K562 (cell line): ENCODE measurements around the gene SOCS3. TPM values are rescaled to one million over a fixed set of nuclear protein-coding genes. Genes with fewer than 3 reads are reported as not detected.

Source experiments
- CEBPB ChIP-seq: fragments of 450-650 bp; IDR thresholded peaks from 2 replicates; pipeline ENCODE4 v1.6.1; 2016; ENCODE audit warnings: missing genetic modification characterization, missing compliant biosample characterization
- ERF ChIP-seq: fragments of 450-650 bp; formaldehyde crosslinking; IDR thresholded peaks from 2 replicates; pipeline ENCODE4 v1.4.0; 2020; ENCODE audit warnings: mild to moderate bottlenecking, mixed read lengths
- FOSL1 ChIP-seq: fragments of 200-800 bp; sonication (Bioruptor generic); conservative IDR thresholded peaks from 2 replicates; pipeline ENCODE4 v1.6.1; 2016; ENCODE audit warnings: missing genetic modification characterization, missing compliant biosample characterization
- HMG20A ChIP-seq: fragments of 450-650 bp; formaldehyde crosslinking; conservative IDR thresholded peaks from 2 replicates; pipeline ENCODE4 v1.4.0; 2020; ENCODE audit warnings: mild to moderate bottlenecking, mixed read lengths
- JUND ChIP-seq, 2 experiments: IDR thresholded peaks; 2 replicates in 1 of 2; 3 replicates in 1 of 2; pipeline ENCODE4 v1.6.1; 2011; ENCODE audit warnings: borderline replicate concordance in 2 of 2, low read depth in 2 of 2, low read length in 2 of 2, improper control_type of control experiment in 1 of 2, missing biosample characterization in 1 of 2, missing genetic modification characterization in 1 of 2, missing genetic modification reagents in 1 of 2
- PML ChIP-seq: IDR thresholded peaks from 2 replicates; pipeline ENCODE4 v1.6.1; 2012; ENCODE audit warnings: low read length, inconsistent platforms
- POLR2G ChIP-seq: fragments of 200-400 bp; formaldehyde crosslinking; IDR thresholded peaks from 2 replicates; pipeline ENCODE4 v1.6.1; 2017; ENCODE audit warnings: low read depth, mild to moderate bottlenecking, antibody characterized with exemption, low read length, moderate library complexity
- TAL1 ChIP-seq: fragments of 450-650 bp; IDR thresholded peaks from 2 replicates; pipeline ENCODE4 v1.6.1; 2016; ENCODE audit warnings: mild to moderate bottlenecking
- ZBTB1 ChIP-seq: sonication (generic); formaldehyde crosslinking; IDR thresholded peaks from 2 replicates; pipeline ENCODE4 v1.8.1; 2023; ENCODE audit warnings: missing genetic modification reagents, low read depth, mild to moderate bottlenecking, borderline replicate concordance
- ZNF175 ChIP-seq: fragments of 200-800 bp; sonication (Bioruptor generic); IDR thresholded peaks from 2 replicates; pipeline ENCODE4 v1.6.1; 2016; ENCODE audit warnings: low read depth, mild to moderate bottlenecking, missing genetic modification characterization, missing compliant biosample characterization
- polyA plus RNA-seq, 8 experiments: library from polyadenylated mRNA; depleted of rRNA in 4 of 8; stranded (reverse) in 5 of 8; unstranded in 3 of 8; fragments of >200 nt; fragmentation: Nextera tagmentation in 2 of 8; fragmentation: Illumina TruSeq in 1 of 8; extraction: Ambion mirVana in 2 of 8; extraction: Trizol in 1 of 8; gene quantifications; 2 replicates each; pipeline versions ENCODE4 v1.2.1 to v1.2.3, GENCODE V29; 2011 to 2014; ENCODE audit warnings: inconsistent platforms in 1 of 8, missing spikeins in 1 of 8
- total RNA-seq, 7 experiments: library from RNA; depleted of rRNA in 6 of 7; stranded (reverse); fragments of >200 nt in 6 of 7; fragmentation: Illumina TruSeq in 2 of 7; extraction: Trizol in 2 of 7; gene quantifications; 2 replicates each; pipeline versions ENCODE4 v1.2.1 to v1.2.3, GENCODE V29; 2011 to 2021; ENCODE audit warnings: low replicate concordance in 1 of 7
- TF ChIP-seq, protein P1 (sequence below): fragments of 250-450 bp; sonication (Bioruptor Pico); IDR thresholded peaks from 2 replicates; pipeline ENCODE4 v1.4.0; 2020
- TF ChIP-seq, protein P2 (sequence below): fragments of 250-450 bp; sonication (Bioruptor Pico); IDR thresholded peaks from 2 replicates; pipeline ENCODE4 v1.4.0; 2020; ENCODE audit warnings: borderline replicate concordance
- TF ChIP-seq, protein P3 (sequence below): fragments of 450-650 bp; formaldehyde crosslinking; IDR thresholded peaks from 2 replicates; pipeline ENCODE4 v1.4.0; 2020; ENCODE audit warnings: mild to moderate bottlenecking, moderate library complexity
- TF ChIP-seq, protein P4 (sequence below): fragments of 250-450 bp; sonication (Bioruptor Pico); IDR thresholded peaks from 2 replicates; pipeline ENCODE4 v1.8.0; 2021; ENCODE audit warnings: moderate library complexity, mild to moderate bottlenecking, inconsistent platforms

Gene SOCS3
- total and polyA plus RNA-seq, 9 of the 15 experiments (the other 6 are each of a cell fraction or from before 2014, with no cell fraction given): 0.56 to 38.9 (median 13.7) TPM

DNA sequence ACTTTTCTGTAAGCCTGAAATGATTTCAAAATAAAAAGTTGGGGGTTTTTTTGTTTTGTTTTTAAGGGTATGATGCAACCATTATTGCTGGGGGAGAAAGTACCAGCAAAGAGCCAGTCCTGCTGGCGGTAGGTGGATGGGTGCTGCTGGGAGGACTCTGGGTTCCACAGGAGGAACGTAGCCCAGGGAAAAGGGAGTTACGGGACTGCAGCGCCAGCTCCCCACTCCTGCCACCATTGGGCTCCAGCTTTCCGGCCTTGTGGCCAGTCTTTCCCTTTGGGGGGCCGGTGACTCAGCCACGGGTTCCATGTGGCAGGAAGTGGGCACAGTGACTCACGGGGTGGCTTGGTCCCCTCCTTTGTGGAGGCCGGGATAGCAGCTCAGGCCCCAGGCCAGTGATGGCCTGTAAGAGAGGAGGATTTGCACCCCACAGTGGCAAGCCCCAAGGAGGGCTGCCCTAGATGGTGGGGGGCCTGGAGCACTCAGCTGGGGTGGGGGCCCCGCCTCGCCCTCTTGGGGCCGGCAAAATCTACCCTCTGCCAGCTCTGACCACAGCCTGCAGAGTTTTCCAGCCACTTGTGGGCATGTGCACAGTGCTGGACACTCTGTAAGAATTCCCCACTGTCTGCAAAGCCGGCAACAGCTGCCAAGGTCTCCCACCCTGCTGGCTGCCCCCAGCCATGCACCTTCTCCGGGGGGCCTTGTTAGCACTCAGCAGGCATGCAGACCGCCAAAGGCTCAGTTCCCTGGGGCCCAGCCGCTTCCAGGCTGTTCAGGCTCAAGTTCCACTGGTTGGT, 30.4 kb downstream of the SOCS3 start (continued):
- TF ChIP-seq, protein P1, sequence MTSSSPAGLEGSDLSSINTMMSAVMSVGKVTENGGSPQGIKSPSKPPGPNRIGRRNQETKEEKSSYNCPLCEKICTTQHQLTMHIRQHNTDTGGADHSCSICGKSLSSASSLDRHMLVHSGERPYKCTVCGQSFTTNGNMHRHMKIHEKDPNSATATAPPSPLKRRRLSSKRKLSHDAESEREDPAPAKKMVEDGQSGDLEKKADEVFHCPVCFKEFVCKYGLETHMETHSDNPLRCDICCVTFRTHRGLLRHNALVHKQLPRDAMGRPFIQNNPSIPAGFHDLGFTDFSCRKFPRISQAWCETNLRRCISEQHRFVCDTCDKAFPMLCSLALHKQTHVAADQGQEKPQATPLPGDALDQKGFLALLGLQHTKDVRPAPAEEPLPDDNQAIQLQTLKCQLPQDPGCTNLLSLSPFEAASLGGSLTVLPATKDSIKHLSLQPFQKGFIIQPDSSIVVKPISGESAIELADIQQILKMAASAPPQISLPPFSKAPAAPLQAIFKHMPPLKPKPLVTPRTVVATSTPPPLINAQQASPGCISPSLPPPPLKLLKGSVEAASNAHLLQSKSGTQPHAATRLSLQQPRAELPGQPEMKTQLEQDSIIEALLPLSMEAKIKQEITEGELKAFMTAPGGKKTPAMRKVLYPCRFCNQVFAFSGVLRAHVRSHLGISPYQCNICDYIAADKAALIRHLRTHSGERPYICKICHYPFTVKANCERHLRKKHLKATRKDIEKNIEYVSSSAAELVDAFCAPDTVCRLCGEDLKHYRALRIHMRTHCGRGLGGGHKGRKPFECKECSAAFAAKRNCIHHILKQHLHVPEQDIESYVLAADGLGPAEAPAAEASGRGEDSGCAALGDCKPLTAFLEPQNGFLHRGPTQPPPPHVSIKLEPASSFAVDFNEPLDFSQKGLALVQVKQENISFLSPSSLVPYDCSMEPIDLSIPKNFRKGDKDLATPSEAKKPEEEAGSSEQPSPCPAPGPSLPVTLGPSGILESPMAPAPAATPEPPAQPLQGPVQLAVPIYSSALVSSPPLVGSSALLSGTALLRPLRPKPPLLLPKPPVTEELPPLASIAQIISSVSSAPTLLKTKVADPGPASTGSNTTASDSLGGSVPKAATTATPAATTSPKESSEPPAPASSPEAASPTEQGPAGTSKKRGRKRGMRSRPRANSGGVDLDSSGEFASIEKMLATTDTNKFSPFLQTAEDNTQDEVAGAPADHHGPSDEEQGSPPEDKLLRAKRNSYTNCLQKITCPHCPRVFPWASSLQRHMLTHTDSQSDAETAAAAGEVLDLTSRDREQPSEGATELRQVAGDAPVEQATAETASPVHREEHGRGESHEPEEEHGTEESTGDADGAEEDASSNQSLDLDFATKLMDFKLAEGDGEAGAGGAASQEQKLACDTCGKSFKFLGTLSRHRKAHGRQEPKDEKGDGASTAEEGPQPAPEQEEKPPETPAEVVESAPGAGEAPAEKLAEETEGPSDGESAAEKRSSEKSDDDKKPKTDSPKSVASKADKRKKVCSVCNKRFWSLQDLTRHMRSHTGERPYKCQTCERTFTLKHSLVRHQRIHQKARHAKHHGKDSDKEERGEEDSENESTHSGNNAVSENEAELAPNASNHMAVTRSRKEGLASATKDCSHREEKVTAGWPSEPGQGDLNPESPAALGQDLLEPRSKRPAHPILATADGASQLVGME (CRISPR knock-in tag): no peak
- TF ChIP-seq HMG20A (CRISPR knock-in tag) (no peak), TAL1 (no peak), ERF (0 out of 2 replicates have a peak, but pooled peaks have one; percentile 45), CEBPB (tag) (peak; percentile 52; the same call in 1 of the 2 replicates), PML (no peak), POLR2G (0 out of 2 replicates have a peak, but pooled peaks have one; percentile 21), FOSL1 (tag) (peak; percentile 68), JUND (IDR thresholded peaks at IDR 0.05; ENCODE audit: borderline replicate concordance, low read depth, low read length) (peak; percentile 48), JUND (tag; IDR thresholded peaks at IDR 0.05; ENCODE audit: borderline replicate concordance, low read depth, low read length) (no peak), ZBTB1 (CRISPR knock-in tag) (no peak), ZNF175 (CRISPR knock-in tag) (no peak)
- TF ChIP-seq, protein P2, sequence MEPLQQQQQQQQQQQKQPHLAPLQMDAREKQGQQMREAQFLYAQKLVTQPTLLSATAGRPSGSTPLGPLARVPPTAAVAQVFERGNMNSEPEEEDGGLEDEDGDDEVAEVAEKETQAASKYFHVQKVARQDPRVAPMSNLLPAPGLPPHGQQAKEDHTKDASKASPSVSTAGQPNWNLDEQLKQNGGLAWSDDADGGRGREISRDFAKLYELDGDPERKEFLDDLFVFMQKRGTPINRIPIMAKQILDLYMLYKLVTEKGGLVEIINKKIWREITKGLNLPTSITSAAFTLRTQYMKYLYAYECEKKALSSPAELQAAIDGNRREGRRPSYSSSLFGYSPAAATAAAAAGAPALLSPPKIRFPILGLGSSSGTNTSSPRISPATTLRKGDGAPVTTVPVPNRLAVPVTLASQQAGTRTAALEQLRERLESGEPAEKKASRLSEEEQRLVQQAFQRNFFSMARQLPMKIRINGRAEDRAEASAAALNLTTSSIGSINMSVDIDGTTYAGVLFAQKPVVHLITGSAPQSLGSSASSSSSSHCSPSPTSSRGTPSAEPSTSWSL (CRISPR knock-in tag): no peak
- TF ChIP-seq, protein P3, sequence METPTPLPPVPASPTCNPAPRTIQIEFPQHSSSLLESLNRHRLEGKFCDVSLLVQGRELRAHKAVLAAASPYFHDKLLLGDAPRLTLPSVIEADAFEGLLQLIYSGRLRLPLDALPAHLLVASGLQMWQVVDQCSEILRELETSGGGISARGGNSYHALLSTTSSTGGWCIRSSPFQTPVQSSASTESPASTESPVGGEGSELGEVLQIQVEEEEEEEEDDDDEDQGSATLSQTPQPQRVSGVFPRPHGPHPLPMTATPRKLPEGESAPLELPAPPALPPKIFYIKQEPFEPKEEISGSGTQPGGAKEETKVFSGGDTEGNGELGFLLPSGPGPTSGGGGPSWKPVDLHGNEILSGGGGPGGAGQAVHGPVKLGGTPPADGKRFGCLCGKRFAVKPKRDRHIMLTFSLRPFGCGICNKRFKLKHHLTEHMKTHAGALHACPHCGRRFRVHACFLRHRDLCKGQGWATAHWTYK (CRISPR knock-in tag): peak; percentile 97
- TF ChIP-seq, protein P4, sequence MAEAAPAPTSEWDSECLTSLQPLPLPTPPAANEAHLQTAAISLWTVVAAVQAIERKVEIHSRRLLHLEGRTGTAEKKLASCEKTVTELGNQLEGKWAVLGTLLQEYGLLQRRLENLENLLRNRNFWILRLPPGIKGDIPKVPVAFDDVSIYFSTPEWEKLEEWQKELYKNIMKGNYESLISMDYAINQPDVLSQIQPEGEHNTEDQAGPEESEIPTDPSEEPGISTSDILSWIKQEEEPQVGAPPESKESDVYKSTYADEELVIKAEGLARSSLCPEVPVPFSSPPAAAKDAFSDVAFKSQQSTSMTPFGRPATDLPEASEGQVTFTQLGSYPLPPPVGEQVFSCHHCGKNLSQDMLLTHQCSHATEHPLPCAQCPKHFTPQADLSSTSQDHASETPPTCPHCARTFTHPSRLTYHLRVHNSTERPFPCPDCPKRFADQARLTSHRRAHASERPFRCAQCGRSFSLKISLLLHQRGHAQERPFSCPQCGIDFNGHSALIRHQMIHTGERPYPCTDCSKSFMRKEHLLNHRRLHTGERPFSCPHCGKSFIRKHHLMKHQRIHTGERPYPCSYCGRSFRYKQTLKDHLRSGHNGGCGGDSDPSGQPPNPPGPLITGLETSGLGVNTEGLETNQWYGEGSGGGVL (CRISPR knock-in tag): no peak
